A549 (cell line): Measurements from ENCODE around the gene HBA2. TPM values are rescaled to one million over a fixed set of nuclear protein-coding genes. Genes with fewer than 3 reads are reported as not detected.

ENCODE experiments used
- ATAC-seq, 2 experiments: fragments of 200-7000 bp in 1 of 2; fragments of >200 bp in 1 of 2; cut with Nextera tagmentation in 1 of 2; cut with Tn5 transposase in 1 of 2; 3 replicates each; pipeline versions ENCODE4 v1.8.0 to v1.9.1; 2018 to 2020; ENCODE audit warnings: mild to moderate bottlenecking in 1 of 2, moderate library complexity in 1 of 2
- CTCF ChIA-PET: fragments of 300-600 bp; sonication (Branson Sonifier 250); formaldehyde crosslinking; extraction: SDS; loops from one replicate; lab custom pipeline; 2021; ENCODE audit warnings: antibody characterized with exemption, inconsistent platforms; lab: Yijun Ruan, JAX
- POLR2A ChIA-PET: fragments of 350-600 bp; formaldehyde crosslinking; extraction: SDS; loops from one replicate; lab custom pipeline; 2021; ENCODE audit warnings: antibody characterized with exemption, inconsistent platforms; lab: Yijun Ruan, JAX
- DNase-seq, 2 experiments: peaks; one replicate each; pipeline versions ENCODE4 v3.0.0 to v3.0.0-alpha.2; 2011 to 2016; ENCODE audit warnings: low read depth in 1 of 2, low spot score in 1 of 2
- FAIRE-seq: peaks from 2 replicates; lab custom pipeline; 2011; peaks lifted over from hg19 to GRCh38; lab: Jason Lieb, UNC
- H3K27ac ChIP-seq, 2 experiments: fragments of >200 bp; sonication (Bioruptor Twin); formaldehyde crosslinking; 3 replicates each; pipeline ENCODE4 v1.5.1; 2016 to 2017
- H3K4me1 ChIP-seq: fragments of >200 bp; sonication (Bioruptor Twin); formaldehyde crosslinking; 3 replicates; pipeline ENCODE4 v1.6.1; 2016
- H3K4me2 ChIP-seq: fragments of >200 bp; sonication (Bioruptor Twin); formaldehyde crosslinking; 3 replicates; pipeline ENCODE4 v1.6.1; 2016
- H3K4me3 ChIP-seq: fragments of >200 bp; sonication (Bioruptor Twin); formaldehyde crosslinking; 3 replicates; pipeline ENCODE4 v1.5.1; 2016
- H3K9me3 ChIP-seq: fragments of >200 bp; sonication (Bioruptor Twin); formaldehyde crosslinking; 3 replicates; pipeline ENCODE4 v1.6.1; 2016
- BCL3 ChIP-seq: fragments of >200 bp; sonication (Bioruptor Twin); formaldehyde crosslinking; IDR thresholded peaks from 3 replicates; pipeline ENCODE4 v1.6.1; 2016
- CBX2 ChIP-seq: fragments of 200-600 bp; sonication (generic); IDR thresholded peaks from 2 replicates; pipeline ENCODE4 v1.6.1; 2016; ENCODE audit warnings: low read depth, mild to moderate bottlenecking, borderline replicate concordance
- CBX8 ChIP-seq: fragments of 200-600 bp; sonication (generic); IDR thresholded peaks from 2 replicates; pipeline ENCODE4 v1.6.1; 2016
- CHD4 ChIP-seq: fragments of 200-600 bp; sonication (generic); IDR thresholded peaks from 2 replicates; pipeline ENCODE4 v1.6.1; 2016; ENCODE audit warnings: antibody characterized with exemption, mild to moderate bottlenecking, borderline replicate concordance
- EHF ChIP-seq: fragments of 250-450 bp; sonication (Bioruptor Pico); IDR thresholded peaks from 2 replicates; pipeline ENCODE4 v1.5.0; 2020; ENCODE audit warnings: mild to moderate bottlenecking
- EP300 ChIP-seq, 2 experiments: fragments of >200 bp; sonication (Bioruptor Twin); formaldehyde crosslinking; IDR thresholded peaks; 2 replicates in 1 of 2; 3 replicates in 1 of 2; pipeline ENCODE4 v1.6.1; 2016 to 2017
- ESRRA ChIP-seq: fragments of 150-350 bp; IDR thresholded peaks from 2 replicates; pipeline ENCODE4 v1.6.1; 2014; ENCODE audit warnings: mild to moderate bottlenecking, low read length, borderline replicate concordance
- FOSB ChIP-seq: fragments of 250-450 bp; sonication (Bioruptor Pico); IDR thresholded peaks from 2 replicates; pipeline ENCODE4 v1.5.0; 2020; ENCODE audit warnings: mild to moderate bottlenecking, moderate library complexity
- FOXS1 ChIP-seq: fragments of 250-450 bp; sonication (Bioruptor Pico); IDR thresholded peaks from 2 replicates; pipeline ENCODE4 v1.5.0; 2020; ENCODE audit warnings: mild to moderate bottlenecking, moderate library complexity
- GATA3 ChIP-seq: IDR thresholded peaks from 2 replicates; pipeline ENCODE4 v1.6.1; 2012; ENCODE audit warnings: borderline replicate concordance
- HDAC2 ChIP-seq: fragments of 200-600 bp; sonication (generic); IDR thresholded peaks from 2 replicates; pipeline ENCODE4 v1.6.1; 2016
- HES2 ChIP-seq: fragments of >200 bp; sonication (Bioruptor Twin); formaldehyde crosslinking; IDR thresholded peaks from 2 replicates; pipeline ENCODE4 v1.6.1; 2016
- HEYL ChIP-seq: fragments of 250-450 bp; sonication (Bioruptor Pico); IDR thresholded peaks from 2 replicates; pipeline ENCODE4 v1.8.0; 2021; ENCODE audit warnings: mild to moderate bottlenecking, moderate library complexity
- HOXA7 ChIP-seq: fragments of 250-450 bp; sonication (Bioruptor Pico); IDR thresholded peaks from 2 replicates; pipeline ENCODE4 v1.5.0; 2020; ENCODE audit warnings: mild to moderate bottlenecking, moderate library complexity
- HOXB13 ChIP-seq: fragments of 250-450 bp; sonication (Bioruptor Pico); IDR thresholded peaks from 2 replicates; pipeline ENCODE4 v1.5.0; 2020; ENCODE audit warnings: low read depth, mild to moderate bottlenecking, moderate library complexity
- HOXB5 ChIP-seq: fragments of 250-450 bp; sonication (Bioruptor Pico); IDR thresholded peaks from 2 replicates; pipeline ENCODE4 v1.5.0; 2020; ENCODE audit warnings: mild to moderate bottlenecking, moderate library complexity
- JUNB ChIP-seq: fragments of >200 bp; sonication (Bioruptor Twin); formaldehyde crosslinking; IDR thresholded peaks from 2 replicates; pipeline ENCODE4 v1.6.1; 2016
- MAFK ChIP-seq: fragments of 450-650 bp; IDR thresholded peaks from 2 replicates; pipeline ENCODE4 v1.6.1; 2014; ENCODE audit not compliant: partially characterized antibody
- NPAS2 ChIP-seq: fragments of 250-450 bp; sonication (Bioruptor Pico); IDR thresholded peaks from 2 replicates; pipeline ENCODE4 v1.8.0; 2022; ENCODE audit warnings: mild to moderate bottlenecking, moderate library complexity, borderline replicate concordance
- PHF8 ChIP-seq: fragments of 200-600 bp; sonication (generic); IDR thresholded peaks from 2 replicates; pipeline ENCODE4 v1.6.1; 2016; ENCODE audit warnings: low read depth, mild to moderate bottlenecking, antibody characterized with exemption, moderate library complexity, borderline replicate concordance
- RNF2 ChIP-seq: fragments of 200-600 bp; sonication (generic); IDR thresholded peaks from 2 replicates; pipeline ENCODE4 v1.6.1; 2016; ENCODE audit warnings: low read depth, mild to moderate bottlenecking, antibody characterized with exemption, moderate library complexity, borderline replicate concordance
- SMC3 ChIP-seq: fragments of >200 bp; sonication (Bioruptor Twin); formaldehyde crosslinking; IDR thresholded peaks from 3 replicates; pipeline ENCODE4 v1.6.1; 2018; ENCODE audit warnings: inconsistent platforms
- ZC3H11A ChIP-seq: fragments of 450-650 bp; IDR thresholded peaks from 2 replicates; pipeline ENCODE4 v1.6.1; 2014; ENCODE audit warnings: antibody characterized with exemption, mild to moderate bottlenecking
- ZFP36 ChIP-seq: fragments of 450-650 bp; IDR thresholded peaks from 2 replicates; pipeline ENCODE4 v1.6.1; 2014; ENCODE audit warnings: borderline replicate concordance; ENCODE audit not compliant: partially characterized antibody
- WGBS: methylation state at CpG from one replicate; pipeline ENCODE4 v1.1.6; 2017; ENCODE audit errors: missing lambda C conversion rate; 5-methylcytosine and 5-hydroxymethylcytosine counted together
- polyA plus RNA-seq, 4 experiments: library from polyadenylated mRNA; depleted of rRNA in 3 of 4; stranded (reverse); fragments of >200 nt; fragmentation: RNase III in 1 of 4; extraction: RNeasy Plus Mini Kit Qiagen cat#74134 plus additional on column Dnase treatment in 1 of 4; gene quantifications; 2 replicates in 3 of 4; 3 replicates in 1 of 4; pipeline ENCODE4 v1.2.3, GENCODE V29; 2011 to 2017
- TF ChIP-seq, protein P1 (sequence below): fragments of 450-650 bp; IDR thresholded peaks from 2 replicates; pipeline ENCODE4 v1.6.1; 2014; ENCODE audit warnings: antibody characterized with exemption
- TF ChIP-seq, protein P2 (sequence below): fragments of 250-450 bp; sonication (Bioruptor Pico); IDR thresholded peaks from 2 replicates; pipeline ENCODE4 v1.5.0; 2021; ENCODE audit warnings: mild to moderate bottlenecking, moderate library complexity, borderline replicate concordance
- TF ChIP-seq, protein P3 (sequence below): IDR thresholded peaks from 2 replicates; pipeline ENCODE4 v1.6.1; 2012
- TF ChIP-seq, protein P4 (sequence below): fragments of >200 bp; sonication (Bioruptor Twin); formaldehyde crosslinking; IDR thresholded peaks from 3 replicates; pipeline ENCODE4 v1.5.1; 2016

HBA2 gene
- polyA plus RNA-seq, 2 of the 4 experiments (the other 2 are of a cell fraction), result 0.23 to 0.26 TPM

DNA sequence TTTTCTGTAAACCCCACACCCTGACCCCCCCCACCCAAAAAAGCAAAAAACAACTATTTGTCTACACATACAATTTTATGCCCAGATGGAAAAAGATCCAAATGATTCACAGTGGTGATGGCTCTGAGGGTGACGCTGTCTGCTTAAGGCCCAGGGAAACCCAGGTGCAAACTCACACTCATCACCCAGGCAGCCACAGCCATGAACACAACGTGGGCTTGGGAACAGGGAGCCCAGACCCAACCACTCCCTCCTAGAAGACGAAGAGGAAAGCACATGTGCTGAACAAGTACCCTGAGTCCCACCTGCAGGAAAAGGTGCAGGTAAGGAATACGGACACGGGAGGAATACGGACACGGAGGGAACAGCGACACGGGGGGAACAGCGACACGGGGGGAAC is 13.0 kb downstream of the HBA2 start:
- no peak for TF ChIP-seq MAFK
- TF ChIP-seq CBX8, result no peak
- TF ChIP-seq, protein P1, sequence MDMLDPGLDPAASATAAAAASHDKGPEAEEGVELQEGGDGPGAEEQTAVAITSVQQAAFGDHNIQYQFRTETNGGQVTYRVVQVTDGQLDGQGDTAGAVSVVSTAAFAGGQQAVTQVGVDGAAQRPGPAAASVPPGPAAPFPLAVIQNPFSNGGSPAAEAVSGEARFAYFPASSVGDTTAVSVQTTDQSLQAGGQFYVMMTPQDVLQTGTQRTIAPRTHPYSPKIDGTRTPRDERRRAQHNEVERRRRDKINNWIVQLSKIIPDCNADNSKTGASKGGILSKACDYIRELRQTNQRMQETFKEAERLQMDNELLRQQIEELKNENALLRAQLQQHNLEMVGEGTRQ, result no peak
- no peak for TF ChIP-seq CBX2
- TF ChIP-seq ZFP36, result no peak
- no peak for TF ChIP-seq BCL3
- TF ChIP-seq HEYL (CRISPR knock-in tag), result no peak
- no peak for TF ChIP-seq CHD4
- no peak for TF ChIP-seq FOXS1 (CRISPR knock-in tag)
- TF ChIP-seq EP300 (IDR thresholded peaks at IDR 0.05), result no peak
- no peak for TF ChIP-seq RNF2
- TF ChIP-seq HOXB13, result no peak
- no peak for TF ChIP-seq FOSB
- no peak for TF ChIP-seq ESRRA
- TF ChIP-seq HES2, result no peak
- no peak for TF ChIP-seq SMC3
- TF ChIP-seq HDAC2, result no peak
- TF ChIP-seq, protein P2, sequence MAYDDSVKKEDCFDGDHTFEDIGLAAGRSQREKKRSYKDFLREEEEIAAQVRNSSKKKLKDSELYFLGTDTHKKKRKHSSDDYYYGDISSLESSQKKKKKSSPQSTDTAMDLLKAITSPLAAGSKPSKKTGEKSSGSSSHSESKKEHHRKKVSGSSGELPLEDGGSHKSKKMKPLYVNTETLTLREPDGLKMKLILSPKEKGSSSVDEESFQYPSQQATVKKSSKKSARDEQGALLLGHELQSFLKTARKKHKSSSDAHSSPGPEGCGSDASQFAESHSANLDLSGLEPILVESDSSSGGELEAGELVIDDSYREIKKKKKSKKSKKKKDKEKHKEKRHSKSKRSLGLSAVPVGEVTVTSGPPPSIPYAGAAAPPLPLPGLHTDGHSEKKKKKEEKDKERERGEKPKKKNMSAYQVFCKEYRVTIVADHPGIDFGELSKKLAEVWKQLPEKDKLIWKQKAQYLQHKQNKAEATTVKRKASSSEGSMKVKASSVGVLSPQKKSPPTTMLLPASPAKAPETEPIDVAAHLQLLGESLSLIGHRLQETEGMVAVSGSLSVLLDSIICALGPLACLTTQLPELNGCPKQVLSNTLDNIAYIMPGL, result no peak
- TF ChIP-seq EHF, result no peak
- TF ChIP-seq, protein P3, sequence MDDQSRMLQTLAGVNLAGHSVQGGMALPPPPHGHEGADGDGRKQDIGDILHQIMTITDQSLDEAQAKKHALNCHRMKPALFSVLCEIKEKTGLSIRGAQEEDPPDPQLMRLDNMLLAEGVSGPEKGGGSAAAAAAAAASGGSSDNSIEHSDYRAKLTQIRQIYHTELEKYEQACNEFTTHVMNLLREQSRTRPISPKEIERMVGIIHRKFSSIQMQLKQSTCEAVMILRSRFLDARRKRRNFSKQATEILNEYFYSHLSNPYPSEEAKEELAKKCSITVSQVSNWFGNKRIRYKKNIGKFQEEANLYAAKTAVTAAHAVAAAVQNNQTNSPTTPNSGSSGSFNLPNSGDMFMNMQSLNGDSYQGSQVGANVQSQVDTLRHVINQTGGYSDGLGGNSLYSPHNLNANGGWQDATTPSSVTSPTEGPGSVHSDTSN, result no peak
- H3K4me3 ChIP-seq, result no peak overlapping the region
- FAIRE-seq, result no peak
- 84% methylated on average over 10 of the region's 11 CpGs for WGBS
- H3K4me2 ChIP-seq, result no peak overlapping the region
- H3K27ac ChIP-seq, result no peak overlapping the region
- ChIA-PET POLR2A (interaction anchor here (0.6 kb wide), 1 partner anchor 14 kb away, joined by 8 read pairs; no protein-coding TSS in a partner anchor), CTCF (interaction anchor here (0.8 kb wide), 1 partner anchor 8 kb away, joined by 3 read pairs; no protein-coding TSS in a partner anchor)
- H3K4me1 ChIP-seq, result peaks cover 5% of the 10 kb centered on the region; the same call in 1 of the 3 replicates
- no peak for DNase-seq
- ATAC-seq, result no peak
- H3K9me3 ChIP-seq, result no peaks in the 10 kb centered on the region

GRCh38 chr16:187330-187729 is 14.7 kb downstream of the HBA2 start:
- ATAC-seq (no peak), FAIRE-seq (no peak), DNase-seq (no peak)
- ChIA-PET CTCF (interaction anchor here (0.8 to 2.2 kb wide), 6 partner anchors 60 to 175 kb away, joined by 3 to 9 read pairs (median 4); no protein-coding TSS in a partner anchor), POLR2A (no interaction called here)
- H3K4me1 ChIP-seq, result no peaks in the 10 kb centered on the region
- H3K4me2 ChIP-seq, result no peak overlapping the region
- H3K4me3 ChIP-seq, result no peak overlapping the region
- H3K27ac ChIP-seq, result no peak overlapping the region
- no peak for TF ChIP-seq HOXB13
- TF ChIP-seq EHF, result no peak
- TF ChIP-seq JUNB, result no peak
- no peak for TF ChIP-seq HEYL (CRISPR knock-in tag)
- TF ChIP-seq GATA3, result no peak
- no peak for TF ChIP-seq NPAS2 (CRISPR knock-in tag)
- TF ChIP-seq HOXB5 (CRISPR knock-in tag), result no peak
- TF ChIP-seq HOXA7 (CRISPR knock-in tag), result no peak
- TF ChIP-seq ESRRA, result no peak
- TF ChIP-seq FOSB, result no peak
- TF ChIP-seq PHF8, result no peak
- no peak for TF ChIP-seq ZC3H11A
- TF ChIP-seq, protein P4, sequence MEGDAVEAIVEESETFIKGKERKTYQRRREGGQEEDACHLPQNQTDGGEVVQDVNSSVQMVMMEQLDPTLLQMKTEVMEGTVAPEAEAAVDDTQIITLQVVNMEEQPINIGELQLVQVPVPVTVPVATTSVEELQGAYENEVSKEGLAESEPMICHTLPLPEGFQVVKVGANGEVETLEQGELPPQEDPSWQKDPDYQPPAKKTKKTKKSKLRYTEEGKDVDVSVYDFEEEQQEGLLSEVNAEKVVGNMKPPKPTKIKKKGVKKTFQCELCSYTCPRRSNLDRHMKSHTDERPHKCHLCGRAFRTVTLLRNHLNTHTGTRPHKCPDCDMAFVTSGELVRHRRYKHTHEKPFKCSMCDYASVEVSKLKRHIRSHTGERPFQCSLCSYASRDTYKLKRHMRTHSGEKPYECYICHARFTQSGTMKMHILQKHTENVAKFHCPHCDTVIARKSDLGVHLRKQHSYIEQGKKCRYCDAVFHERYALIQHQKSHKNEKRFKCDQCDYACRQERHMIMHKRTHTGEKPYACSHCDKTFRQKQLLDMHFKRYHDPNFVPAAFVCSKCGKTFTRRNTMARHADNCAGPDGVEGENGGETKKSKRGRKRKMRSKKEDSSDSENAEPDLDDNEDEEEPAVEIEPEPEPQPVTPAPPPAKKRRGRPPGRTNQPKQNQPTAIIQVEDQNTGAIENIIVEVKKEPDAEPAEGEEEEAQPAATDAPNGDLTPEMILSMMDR, result no peak
- 96% methylated on average over 8 of the region's 8 CpGs for WGBS
- no peaks in the 10 kb centered on the region for H3K9me3 ChIP-seq
